Thyroid gland (tissue), 4 donors: ENCODE measurements around the gene FAM111B. TPM values are rescaled to one million over a fixed set of nuclear protein-coding genes. Genes with fewer than 3 reads are reported as not detected.

Source experiments
- DNase-seq, 2 donors: peaks; one replicate each; pipeline ENCODE4 v3.0.0-alpha.2; 2019
- H3K27ac ChIP-seq, 3 donors: fragments of 200-600 bp; sonication (generic); 1 replicate in 2 of 3; 2 replicates in 1 of 3; pipeline ENCODE4 v1.5.1; 2016 to 2019; ENCODE audit warnings: mild to moderate bottlenecking in 1 of 3, moderate library complexity in 1 of 3
- H3K27me3 ChIP-seq: fragments of 200-600 bp; sonication (generic); one replicate; pipeline ENCODE4 v1.5.1; 2019
- H3K36me3 ChIP-seq, 2 donors: fragments of 200-600 bp; sonication (generic); one replicate each; pipeline ENCODE4 v1.5.1; 2016 to 2019
- H3K4me1 ChIP-seq, 2 donors: fragments of 200-600 bp; sonication (generic); one replicate each; pipeline ENCODE4 v1.5.1; 2017 to 2019
- H3K4me3 ChIP-seq, 3 donors: fragments of 200-600 bp; sonication (generic); replicated peaks in 1 of 3; 1 replicate in 2 of 3; 2 replicates in 1 of 3; pipeline ENCODE4 v1.5.1; 2016; ENCODE audit warnings: mild to moderate bottlenecking in 1 of 3
- H3K9me3 ChIP-seq: fragments of 200-600 bp; sonication (generic); one replicate; pipeline ENCODE4 v1.5.1; 2017
- POLR2A ChIP-seq, 2 donors: fragments of 450-650 bp; IDR thresholded peaks; one replicate each; pipeline ENCODE4 v1.6.1; 2017; ENCODE audit warnings: antibody characterized with exemption in 2 of 2, mild to moderate bottlenecking in 2 of 2, moderate library complexity in 1 of 2
- WGBS, 2 donors: methylation state at CpG; one replicate each; pipeline ENCODE4 v1.1.5; 2017; 5-methylcytosine and 5-hydroxymethylcytosine counted together
- intact Hi-C: fragments of 100-400 bp; cut with DNase I; formaldehyde crosslinking; loops from one replicate; pipeline ENCODE4 v1.15.1; 2023
- total RNA-seq, 4 donors: library from RNA; depleted of rRNA; stranded (reverse); fragments of >200 nt; gene quantifications; one replicate each; pipeline ENCODE4 v1.2.3, GENCODE V29; 2016
- TF ChIP-seq, protein P1 (sequence below), 6 experiments: fragments of 200-600 bp in 3 of 6; fragments of 450-650 bp in 3 of 6; sonication (generic) in 3 of 6; IDR thresholded peaks; one replicate each; pipeline ENCODE4 v1.5.1; 2016 to 2019; ENCODE audit warnings: antibody characterized with exemption in 6 of 6, mild to moderate bottlenecking in 2 of 6, inconsistent platforms in 1 of 6, moderate library complexity in 1 of 6

The FAM111B gene
- total RNA-seq, 4 donors from 2014 or later, result 0.22 to 0.67 TPM; not detected in 2

DNA sequence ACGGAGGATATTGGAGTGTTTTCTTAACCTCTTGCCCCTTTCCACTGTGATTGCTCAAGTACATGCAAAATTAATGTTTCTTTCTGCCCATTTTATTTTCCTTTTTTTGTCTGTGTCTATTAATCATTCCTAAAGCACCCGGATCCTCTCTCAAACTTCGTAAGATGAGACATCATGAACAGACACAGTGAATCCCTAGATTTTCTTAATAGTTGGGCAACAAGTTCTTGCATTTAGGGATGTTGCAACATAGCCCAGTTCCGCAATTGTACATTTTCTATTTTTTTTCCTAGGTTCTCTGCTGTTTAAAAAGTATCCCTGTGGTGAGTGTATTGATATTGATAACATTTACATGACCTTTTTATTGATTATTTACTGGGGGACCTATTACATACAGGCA is 38.5 kb downstream of the FAM111B start:
- Histone ChIP-seq H3K4me3 (no peak overlapping the region), H3K27me3 (no peaks in the 10 kb centered on the region), H3K27ac (peak overlapping the region in 1 of 3 donors; percentile 94), H3K4me1 (peaks cover 19 to 20% of the 10 kb centered on the region in 2 donors), H3K9me3 (no peaks in the 10 kb centered on the region), H3K36me3 (no peaks in the 10 kb centered on the region)
- no peak for DNase-seq
- intact Hi-C loops, result no loop called here
- TF ChIP-seq, protein P1, sequence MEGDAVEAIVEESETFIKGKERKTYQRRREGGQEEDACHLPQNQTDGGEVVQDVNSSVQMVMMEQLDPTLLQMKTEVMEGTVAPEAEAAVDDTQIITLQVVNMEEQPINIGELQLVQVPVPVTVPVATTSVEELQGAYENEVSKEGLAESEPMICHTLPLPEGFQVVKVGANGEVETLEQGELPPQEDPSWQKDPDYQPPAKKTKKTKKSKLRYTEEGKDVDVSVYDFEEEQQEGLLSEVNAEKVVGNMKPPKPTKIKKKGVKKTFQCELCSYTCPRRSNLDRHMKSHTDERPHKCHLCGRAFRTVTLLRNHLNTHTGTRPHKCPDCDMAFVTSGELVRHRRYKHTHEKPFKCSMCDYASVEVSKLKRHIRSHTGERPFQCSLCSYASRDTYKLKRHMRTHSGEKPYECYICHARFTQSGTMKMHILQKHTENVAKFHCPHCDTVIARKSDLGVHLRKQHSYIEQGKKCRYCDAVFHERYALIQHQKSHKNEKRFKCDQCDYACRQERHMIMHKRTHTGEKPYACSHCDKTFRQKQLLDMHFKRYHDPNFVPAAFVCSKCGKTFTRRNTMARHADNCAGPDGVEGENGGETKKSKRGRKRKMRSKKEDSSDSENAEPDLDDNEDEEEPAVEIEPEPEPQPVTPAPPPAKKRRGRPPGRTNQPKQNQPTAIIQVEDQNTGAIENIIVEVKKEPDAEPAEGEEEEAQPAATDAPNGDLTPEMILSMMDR (IDR thresholded peaks at IDR 0.05), result no peak
- TF ChIP-seq POLR2A (IDR thresholded peaks at IDR 0.05), result no peak
- WGBS, 2 donors, result 66 to 75% methylated on average over 4 of the region's 4 CpGs

DNA sequence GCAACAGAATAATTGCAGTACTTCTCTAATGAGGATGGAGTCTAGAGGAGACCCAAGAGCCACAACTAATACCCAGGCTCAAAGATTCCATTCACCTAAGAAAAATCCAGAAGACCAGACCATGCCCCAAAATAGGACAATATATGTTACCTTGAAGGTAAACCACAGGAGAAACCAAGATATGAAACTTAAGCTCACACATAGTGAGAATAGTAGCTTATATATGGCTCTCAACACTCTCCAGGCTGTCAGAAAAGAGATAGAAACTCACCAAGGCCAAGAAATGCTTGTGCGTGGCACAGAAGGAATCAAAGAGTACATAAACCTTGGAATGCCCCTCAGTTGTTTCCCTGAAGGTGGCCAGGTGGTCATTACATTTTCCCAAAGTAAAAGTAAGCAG is 44.7 kb downstream of the FAM111B start:
- no peaks in the 10 kb centered on the region for H3K27me3 ChIP-seq
- intact Hi-C loops, result loop anchor here (10.0 kb wide), 1 partner anchor 57 kb away; no protein-coding TSS in a partner anchor
- no peaks in the 10 kb centered on the region for H3K9me3 ChIP-seq
- H3K27ac ChIP-seq, result no peak overlapping the region
- no peak for DNase-seq
- H3K4me1 ChIP-seq, result no peaks in the 10 kb centered on the region
- no peak overlapping the region for H3K4me3 ChIP-seq
- peaks cover 0 to 3% of the 10 kb centered on the region in 2 donors for H3K36me3 ChIP-seq
- WGBS, 2 donors, result 88 to 94% methylated on average over 1 of the region's 1 CpG
- no peak for TF ChIP-seq POLR2A (IDR thresholded peaks at IDR 0.05)
- TF ChIP-seq, protein P1 (IDR thresholded peaks at IDR 0.05), result no peak

DNA sequence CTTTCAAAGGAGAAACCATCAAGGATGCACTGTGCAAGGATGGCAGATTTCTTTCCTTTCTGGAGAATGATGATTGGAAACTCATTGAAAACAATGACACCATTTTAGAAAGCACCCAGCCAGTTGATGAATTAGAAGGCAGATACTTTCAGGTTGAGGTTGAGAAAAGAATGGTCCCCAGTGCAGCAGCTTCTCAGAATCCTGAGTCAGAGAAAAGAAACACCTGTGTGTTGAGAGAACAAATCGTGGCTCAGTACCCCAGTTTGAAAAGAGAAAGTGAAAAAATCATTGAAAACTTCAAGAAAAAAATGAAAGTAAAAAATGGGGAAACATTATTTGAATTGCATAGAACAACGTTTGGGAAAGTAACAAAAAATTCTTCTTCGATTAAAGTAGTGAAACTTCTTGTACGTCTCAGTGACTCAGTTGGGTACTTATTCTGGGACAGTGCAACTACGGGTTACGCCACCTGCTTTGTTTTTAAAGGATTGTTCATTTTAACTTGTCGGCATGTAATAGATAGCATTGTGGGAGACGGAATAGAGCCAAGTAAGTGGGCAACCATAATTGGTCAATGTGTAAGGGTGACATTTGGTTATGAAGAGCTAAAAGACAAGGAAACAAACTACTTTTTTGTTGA is 45.4 kb downstream of the FAM111B start:
- Histone ChIP-seq H3K27me3 (no peaks in the 10 kb centered on the region), H3K36me3 (peaks cover 0 to 3% of the 10 kb centered on the region in 2 donors), H3K9me3 (no peaks in the 10 kb centered on the region), H3K4me1 (no peaks in the 10 kb centered on the region), H3K4me3 (no peak overlapping the region), H3K27ac (no peak overlapping the region)
- 91 to 92% methylated on average over 8 of the region's 8 CpGs for WGBS, 2 donors
- intact Hi-C loops, result loop anchor here (10.0 kb wide), 1 partner anchor 58 kb away; no protein-coding TSS in a partner anchor
- TF ChIP-seq, protein P1 (IDR thresholded peaks at IDR 0.05), result no peak
- no peak for TF ChIP-seq POLR2A (IDR thresholded peaks at IDR 0.05)
- no peak for DNase-seq

DNA sequence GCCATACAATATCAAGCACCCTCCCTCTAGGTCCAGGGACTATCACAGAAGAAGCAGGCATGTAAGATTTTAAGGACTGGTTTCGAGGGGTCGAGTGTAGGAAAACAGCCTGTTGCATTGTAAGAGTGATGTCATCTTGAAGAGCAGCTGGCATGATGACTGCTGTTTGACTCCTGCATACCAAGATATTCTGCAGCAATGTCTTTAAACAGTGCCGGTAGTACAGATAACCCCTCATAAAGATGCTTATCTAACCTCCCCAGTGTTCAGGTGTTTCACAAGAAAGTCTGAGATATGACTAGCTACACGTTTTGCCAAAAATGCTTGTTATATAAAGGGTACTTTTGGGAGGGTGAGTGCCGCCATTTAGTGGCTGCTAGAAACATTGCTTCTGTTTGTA is 47.6 kb downstream of the FAM111B start:
- no peak for TF ChIP-seq POLR2A (IDR thresholded peaks at IDR 0.05)
- TF ChIP-seq, protein P1 (IDR thresholded peaks at IDR 0.05), result no peak
- no peaks in the 10 kb centered on the region for H3K4me1 ChIP-seq
- no peak overlapping the region for H3K4me3 ChIP-seq
- DNase-seq, result no peak
- intact Hi-C loops, result loop anchor here (10.0 kb wide), 1 partner anchor 60 kb away; no protein-coding TSS in a partner anchor
- WGBS, 2 donors, result 86 to 87% methylated on average over 5 of the region's 5 CpGs
- H3K27ac ChIP-seq, result no peak overlapping the region
- no peaks in the 10 kb centered on the region for H3K27me3 ChIP-seq
- H3K36me3 ChIP-seq, result peaks cover 0 to 3% of the 10 kb centered on the region in 2 donors
- no peaks in the 10 kb centered on the region for H3K9me3 ChIP-seq

DNA sequence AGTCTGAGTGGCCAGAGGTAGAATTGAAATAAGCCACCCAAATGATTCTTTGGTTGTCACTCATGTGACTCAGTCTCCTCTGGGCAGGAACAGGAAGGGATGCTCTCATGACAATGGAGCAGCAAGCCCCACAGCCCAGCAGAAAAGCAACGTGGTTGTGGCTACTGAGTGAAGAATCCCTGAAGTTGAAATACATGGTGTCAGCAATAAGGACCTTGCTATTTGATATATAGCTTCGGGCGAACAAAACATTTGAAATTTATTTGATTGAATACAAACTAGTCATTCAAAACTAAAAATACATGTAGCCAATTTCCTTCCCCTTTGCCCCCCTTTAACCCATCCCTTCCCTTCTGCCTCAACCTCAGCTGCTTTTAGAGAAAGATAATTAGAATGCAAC is 50.4 kb downstream of the FAM111B start:
- no peaks in the 10 kb centered on the region for H3K27me3 ChIP-seq
- TF ChIP-seq, protein P1 (IDR thresholded peaks at IDR 0.05), result no peak
- no peak for TF ChIP-seq POLR2A (IDR thresholded peaks at IDR 0.05)
- WGBS, 2 donors, result 64 to 71% methylated on average over 3 of the region's 3 CpGs
- intact Hi-C loops, result loop anchor here (10.0 kb wide), 1 partner anchor 63 kb away; no protein-coding TSS in a partner anchor
- no peaks in the 10 kb centered on the region for H3K9me3 ChIP-seq
- no peaks in the 10 kb centered on the region for H3K36me3 ChIP-seq
- H3K4me1 ChIP-seq, result no peaks in the 10 kb centered on the region
- H3K27ac ChIP-seq, result no peak overlapping the region
- H3K4me3 ChIP-seq, result no peak overlapping the region
- no peak for DNase-seq
